ENCODE data around the gene ICA1.

ICA1 gene

DNA sequence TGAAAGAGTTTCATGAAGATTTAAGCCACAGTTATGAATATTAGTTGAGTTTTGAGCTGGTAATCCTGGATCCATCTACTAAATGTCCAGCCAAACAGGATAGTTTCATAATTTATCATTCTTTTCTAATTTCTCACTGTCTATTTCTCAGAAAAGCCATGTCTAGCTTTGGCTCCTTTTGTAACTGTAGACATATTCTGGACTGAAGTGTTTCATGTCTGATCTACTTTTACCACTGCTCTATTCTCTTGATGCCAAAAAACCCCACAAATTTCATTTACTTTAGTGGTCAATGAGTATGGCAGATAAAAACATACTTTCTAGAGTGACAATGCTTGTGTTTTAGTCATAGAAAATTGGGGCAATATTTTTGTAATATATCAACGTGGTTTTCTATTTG is 61.2 kb downstream of the ICA1 start:
- no peak for DNase-seq (ENCODE audit: low spot score)

DNA sequence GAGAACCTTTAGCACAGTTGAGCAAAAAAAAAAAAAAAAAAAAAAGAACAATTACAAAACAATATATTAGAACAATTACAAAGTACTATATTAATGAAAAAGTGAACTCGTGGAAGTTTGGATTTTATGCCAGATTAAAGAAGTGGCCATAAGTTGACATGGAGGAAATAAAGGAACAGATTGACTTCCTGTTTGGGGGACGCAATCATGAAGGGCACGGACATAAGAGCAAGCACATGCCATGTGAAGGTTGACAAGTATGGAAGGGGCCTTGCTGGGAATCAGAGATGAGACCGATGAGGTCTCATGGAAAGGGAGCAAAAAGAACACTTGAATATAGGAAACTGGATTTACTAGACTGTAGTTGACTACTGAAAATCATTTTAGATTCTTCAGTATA is 61.7 kb downstream of the ICA1 start:
- no peak for DNase-seq (ENCODE audit: low spot score)

DNA sequence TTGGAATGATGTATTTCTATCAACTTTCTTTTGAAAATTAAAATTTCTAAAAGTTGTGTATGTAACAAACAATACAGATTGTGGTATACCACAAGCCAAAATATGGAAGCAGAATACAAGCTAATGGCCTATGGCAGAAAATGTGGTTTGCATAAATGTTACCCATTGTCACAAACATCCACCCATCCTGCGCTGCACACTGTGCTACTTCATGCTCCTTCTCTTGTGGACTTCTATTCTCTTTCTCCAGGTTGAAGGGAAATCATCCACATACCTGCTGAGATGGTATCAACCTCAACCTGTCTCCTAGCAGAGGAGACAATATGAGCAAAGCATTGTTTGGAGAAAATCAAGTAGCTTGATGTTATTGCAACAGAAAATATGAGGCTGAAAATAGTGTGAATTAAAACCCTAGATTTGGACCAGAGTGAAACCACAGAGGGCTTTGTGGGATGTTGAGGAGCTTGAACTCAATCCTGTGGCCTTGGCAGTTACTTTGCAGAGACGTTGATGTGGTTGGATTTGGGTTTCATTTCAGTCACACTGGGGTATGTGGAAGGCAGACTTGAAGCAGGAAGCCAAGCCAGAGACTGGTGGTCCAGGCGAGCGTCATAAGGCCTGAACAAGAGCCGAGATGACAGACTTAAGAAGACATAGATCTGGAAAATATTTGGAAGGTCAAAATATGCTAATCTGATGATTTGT is 63.8 kb downstream of the ICA1 start:
- no peak for DNase-seq (ENCODE audit: low spot score)

DNA sequence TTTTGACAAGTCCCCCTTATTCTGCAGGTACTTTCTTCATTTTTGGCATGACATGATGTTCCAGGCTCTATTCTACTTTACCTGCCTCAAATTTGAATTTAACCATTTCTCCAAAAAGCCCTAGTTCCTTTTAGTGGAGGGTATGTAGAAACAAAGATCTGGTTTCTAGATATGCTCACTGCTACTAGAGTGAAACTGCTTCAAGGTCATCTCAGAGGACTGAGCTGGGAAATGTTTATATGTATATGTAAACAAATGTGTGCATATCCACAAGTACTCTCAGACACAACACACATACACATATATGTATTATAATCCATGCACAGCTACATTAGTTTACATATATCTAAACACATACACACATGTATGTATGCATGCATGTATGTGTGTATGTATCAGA is 69.1 kb downstream of the ICA1 start:
- DNase-seq (ENCODE audit: low spot score), result no peak

DNA sequence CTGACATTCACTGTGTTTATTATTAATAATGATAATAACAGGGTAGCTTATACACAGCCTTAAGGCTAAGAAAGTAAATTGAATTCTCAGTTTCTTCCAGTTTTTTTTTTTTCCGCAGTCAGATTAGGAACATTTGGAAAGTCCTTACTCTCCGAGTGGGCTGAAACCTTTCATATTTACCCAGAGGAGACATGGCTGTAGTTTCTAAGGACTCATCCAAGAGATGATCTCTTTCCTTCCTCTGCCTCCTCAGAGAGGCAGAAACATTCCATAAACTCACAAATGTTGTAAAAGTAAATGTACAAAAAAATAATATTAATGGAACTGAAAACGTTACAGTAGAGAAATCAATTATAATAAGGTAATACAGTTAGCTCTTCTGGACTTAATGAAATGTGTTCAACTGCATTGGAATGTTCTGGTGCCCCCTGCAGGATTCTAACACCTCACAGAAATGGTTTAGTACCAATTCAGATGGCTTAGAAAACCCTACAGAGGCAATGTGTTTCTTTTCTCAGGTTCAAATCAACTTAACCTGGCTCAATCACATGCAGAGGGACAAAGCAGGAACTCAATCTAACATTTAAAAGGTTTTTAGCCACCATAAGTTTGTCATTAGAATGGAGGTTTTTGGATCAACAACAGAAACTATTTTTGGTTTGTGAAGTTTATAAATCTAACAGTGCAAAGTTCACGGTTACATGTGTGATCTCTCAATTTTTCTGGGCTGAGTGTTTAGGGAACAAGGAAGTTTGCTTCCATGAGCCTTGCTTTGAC is 71.7 kb downstream of the ICA1 start:
- DNase-seq (ENCODE audit: low spot score), result peak; percentile 33

DNA sequence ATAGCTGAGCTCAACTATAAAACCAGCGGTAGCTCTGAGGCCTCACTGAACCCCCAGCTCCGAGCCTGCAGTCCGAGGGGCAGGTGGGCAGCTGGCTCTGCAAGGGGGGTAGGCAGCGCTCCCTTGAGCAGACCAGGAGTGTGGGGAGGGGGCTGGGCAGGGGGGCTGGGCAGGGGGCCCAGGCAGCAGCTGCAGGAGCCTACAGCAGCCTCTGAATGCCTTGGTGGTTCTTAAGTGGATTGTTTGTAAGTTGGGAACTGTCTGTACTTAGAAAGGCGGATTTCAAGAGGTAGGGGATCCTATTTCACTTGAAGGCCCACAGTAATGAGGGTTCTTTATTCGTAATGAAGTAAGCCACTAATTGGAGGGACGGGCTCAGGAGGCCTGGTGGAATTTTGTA is 72.3 kb downstream of the ICA1 start:
- no peak for DNase-seq (ENCODE audit: low spot score)

DNA sequence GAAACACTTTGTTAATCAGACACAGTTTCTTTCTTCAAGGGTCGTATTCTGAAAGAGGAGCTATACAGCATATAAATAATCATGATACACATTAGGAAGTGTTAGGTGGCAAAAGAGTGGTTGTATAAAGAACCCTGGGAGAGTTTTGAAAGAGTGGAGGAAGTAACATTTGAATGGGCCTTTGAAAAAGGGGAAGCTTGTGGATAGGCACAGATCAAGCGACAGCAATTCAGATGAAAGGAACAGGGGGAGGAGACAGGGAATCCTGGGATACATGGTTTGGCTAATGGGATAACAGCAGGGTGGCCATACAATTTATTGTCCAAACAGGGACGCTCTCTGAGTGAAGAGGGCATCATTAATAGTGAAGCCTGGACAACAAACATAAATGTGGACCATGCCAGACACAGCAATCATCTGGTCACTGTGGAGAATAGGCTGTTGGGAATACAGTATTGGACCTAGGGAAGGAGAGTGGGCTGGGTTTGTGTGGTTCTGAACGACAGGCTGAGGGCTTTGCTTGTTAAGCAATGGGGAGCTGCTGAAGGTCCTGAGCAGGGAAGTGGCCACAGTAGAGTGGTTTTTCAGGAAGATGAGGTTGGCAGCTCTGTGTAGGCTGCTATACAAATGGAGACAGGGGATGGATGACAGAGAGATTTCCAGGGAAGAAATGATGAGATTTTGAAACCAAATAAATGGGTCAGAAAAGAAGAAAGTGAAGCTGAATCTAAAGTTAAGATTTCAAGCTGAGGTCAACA is 75.9 kb downstream of the ICA1 start:
- DNase-seq (ENCODE audit: low spot score), result no peak

DNA sequence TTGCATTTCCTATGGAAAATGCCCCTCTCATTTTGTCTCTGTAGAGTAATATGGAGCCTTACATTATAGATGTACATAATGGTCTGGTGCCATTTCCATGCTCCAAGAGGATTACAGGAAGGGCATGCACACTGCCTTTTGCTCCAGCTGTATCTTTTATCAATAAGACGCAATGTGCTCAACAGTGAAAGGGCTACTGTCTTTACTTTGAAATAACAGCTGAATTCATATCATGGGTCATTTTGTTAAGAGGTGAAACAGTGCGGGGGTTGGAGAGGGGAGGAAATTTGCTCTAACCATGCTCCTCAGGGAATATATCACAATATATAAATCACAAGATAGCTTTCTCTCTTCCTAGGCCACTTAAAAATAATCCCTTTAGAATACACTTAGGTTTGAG is 77.7 kb downstream of the ICA1 start:
- DNase-seq (ENCODE audit: low spot score), result no peak

DNA sequence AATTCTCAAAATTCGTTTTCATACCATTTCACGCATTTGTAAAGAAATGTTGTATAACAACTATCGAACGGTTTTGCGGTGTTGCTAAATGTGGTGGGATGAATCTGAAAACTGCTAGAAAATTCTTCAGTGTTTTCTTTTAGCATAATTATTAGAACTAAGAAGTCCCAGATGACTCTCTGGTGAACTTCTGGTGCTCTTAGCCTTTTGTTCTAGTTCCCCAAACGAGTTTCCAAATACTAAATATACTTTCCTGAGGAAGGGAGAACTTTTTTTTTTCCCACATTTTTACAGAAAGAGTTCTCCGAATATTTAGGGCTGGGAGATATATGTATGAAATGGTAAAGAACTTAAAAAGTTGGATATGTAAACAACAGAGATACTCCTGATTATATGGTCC is 82.5 kb downstream of the ICA1 start:
- DNase-seq (ENCODE audit: low spot score), result no peak

DNA sequence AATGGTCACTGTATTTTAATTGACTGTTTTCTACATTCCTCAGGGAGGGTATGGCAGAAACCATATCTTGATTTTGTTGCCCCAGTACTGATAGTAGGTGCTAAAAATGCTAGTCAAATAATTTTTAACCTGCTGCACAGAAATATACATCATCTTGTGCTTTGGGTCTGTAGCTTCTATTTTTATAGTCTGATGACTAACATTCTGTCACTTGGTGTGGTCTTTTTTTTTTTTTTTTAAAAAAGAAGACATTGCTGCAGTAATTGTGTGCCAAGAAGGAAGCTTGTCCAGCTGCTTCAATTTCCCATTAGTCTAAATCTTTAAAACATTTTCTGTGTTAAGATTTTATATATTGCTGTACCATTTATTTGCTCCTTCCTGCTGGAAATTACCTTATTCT is 83.6 kb downstream of the ICA1 start:
- no peak for DNase-seq (ENCODE audit: low spot score)

DNA sequence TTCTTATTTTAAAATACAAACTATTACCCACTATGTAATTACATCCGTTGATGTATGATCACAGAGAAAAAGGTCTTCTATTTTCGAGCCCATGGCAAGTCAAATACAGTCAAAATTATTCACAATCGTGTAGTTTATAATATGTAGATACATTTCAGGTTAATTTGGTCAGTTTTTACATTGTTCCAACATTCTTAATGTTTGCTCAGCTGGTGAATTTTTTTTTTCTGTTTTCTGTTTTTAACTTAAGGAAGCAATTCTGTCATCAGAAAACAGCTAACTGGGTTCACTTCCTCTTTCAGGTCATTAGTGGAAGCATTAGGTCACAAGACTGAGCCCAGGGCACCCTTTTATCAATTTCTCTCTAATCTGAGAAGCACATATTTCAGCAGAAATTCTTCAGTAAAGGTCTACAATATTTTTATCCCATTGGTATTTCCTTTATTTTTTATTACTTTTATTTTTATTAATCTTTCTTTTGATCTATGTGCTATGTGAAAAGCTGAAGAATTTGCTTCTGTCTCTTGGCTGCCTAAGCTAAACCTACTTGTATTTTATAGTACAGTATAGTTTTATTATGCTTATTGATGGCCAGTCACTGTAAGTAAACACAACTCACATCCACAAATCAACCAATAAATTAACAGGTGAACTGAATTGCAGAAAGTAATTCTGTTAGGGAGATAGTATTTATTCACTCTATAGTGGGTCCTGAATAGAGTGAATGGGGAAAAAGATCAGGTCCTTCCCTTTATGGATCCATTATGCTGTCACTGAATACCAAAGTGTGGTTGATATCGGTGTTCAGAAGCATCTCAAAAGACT is 84.6 kb downstream of the ICA1 start:
- DNase-seq (ENCODE audit: low spot score), result no peak

DNA sequence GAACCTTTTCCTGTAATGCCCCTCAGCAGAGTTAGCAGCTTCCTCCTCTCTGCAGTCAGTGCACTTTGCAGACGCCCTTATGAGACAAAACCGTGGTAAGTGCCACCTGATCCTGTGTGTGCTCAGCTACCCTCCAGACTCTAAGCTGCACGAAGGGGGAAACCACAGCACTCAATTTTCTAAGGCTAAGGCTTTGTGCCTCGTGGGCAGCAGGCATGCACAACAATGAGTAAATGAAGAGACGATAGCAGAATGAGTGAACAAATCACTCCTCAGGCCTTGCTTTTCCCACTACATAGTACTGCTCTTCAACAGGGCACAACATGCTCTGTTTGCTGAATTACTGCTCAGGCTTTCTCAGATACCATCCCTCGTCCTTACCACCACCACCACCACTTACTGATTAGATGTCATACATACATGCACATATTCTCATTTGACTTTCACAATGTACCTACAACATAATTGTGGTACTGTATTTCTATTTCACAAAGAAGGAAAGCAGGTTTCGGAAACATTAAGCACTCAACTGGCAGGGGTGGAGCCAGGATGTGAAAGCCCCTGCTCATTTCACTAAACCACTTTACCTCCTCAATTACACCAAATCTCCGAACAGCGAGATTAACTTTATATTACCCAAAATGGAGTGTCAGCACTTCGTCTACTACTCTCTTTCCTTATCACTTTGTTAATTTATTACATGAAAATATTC is 85.4 kb downstream of the ICA1 start:
- no peak for DNase-seq (ENCODE audit: low spot score)

DNA sequence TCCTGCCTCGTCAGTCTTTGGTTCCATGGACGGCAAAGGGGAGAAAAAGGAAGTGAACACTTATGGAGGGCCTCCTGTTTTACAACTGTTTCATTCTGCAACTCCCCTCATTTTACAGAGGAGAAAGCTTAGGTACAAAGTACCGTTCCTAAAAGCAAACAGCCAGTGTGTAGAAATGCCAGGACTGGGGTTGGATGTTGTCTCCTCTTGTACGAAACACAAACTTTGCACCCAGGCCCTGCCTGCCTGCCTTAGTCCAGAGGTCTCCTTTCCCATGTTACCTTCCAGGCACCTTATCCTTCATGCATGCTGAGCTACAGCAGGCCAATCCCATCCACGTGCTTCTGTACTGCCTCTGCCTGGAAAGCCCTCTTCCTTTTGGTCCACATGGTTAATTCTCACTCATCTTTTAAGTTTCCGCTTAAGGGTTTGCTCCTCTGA is 86.0 kb downstream of the ICA1 start:
- DNase-seq (ENCODE audit: low spot score), result no peak

DNA sequence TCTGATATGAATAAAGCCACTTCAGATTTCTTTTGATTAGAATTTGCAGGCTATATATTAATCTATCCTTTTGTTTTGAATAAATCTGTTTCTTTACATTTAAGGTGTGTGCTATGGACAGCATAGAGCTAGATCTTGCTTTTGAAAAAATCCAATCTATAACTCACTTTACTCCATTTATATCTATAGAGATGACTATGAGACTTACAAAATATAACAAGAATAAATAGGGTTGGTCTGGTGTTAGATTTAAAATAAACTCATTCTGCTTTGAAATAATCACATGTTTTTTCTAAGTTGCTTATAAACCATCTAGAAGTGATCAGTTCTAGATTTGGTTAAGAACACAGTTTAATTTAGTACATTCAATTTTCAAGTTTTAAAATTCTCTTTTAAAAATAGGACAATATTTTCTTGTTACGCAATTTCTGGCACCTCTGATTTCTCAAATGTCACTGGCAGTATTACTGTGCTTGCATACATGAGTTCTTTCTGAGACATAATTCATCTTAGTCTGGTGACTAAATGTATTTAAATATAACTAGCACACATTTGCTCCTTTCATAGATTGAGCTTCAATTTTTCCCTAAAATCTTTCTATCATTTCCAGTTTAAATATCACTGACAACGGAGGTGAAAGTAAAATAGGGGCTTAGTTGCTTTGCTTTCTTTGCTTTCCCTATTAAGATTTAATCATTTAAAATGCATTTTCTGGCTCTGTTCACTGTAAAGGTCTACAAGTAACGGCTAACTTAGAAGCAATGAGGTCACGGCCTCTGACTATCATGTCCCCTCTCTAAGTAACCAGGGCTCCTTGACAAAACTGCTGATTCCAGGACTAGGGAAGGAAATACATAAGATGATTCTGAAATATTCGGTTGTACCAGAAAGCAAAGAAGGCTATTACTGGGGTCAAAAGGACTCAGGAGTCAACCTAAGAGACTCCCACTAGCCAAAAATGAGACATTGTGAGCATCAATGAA is 89.3 kb downstream of the ICA1 start:
- DNase-seq (ENCODE audit: low spot score), result no peak

DNA sequence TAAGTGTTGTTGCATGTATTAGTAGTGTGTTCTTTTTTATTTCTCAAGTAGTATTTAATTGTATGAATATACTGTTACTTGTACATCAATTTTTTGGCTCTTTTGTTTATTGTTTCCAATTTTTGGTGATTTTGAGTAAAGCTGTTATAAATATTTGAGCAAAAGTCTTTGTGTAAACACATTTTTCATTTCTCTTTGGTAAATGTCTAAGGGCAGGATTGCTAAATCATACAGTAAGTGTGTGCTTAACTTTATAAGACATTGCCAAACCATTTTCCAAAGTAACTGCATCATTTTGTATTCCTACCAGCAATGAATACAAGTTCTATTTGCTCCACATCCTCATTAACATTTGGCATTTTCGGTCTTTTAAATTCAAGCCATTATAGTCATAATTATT is 92.8 kb downstream of the ICA1 start:
- DNase-seq (ENCODE audit: low spot score), result no peak

DNA sequence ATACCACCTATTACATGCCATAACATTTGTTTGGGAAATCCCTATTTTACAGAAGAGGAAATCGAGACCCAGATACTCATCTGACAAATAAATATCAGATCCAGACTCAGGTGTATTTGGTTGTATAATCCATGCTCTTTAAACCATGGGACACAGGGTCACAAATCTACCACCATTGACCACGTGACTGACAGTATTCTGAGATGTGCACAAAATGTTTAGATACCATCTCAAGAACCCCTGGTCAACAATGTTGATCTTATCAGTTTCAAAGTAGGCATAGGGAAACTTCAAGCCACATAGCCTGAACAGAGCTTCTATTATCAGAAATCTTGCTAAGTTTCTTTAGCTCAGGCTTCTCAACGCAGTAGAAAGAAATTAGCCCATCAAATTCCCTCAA is 93.6 kb downstream of the ICA1 start:
- no peak for DNase-seq (ENCODE audit: low spot score)

DNA sequence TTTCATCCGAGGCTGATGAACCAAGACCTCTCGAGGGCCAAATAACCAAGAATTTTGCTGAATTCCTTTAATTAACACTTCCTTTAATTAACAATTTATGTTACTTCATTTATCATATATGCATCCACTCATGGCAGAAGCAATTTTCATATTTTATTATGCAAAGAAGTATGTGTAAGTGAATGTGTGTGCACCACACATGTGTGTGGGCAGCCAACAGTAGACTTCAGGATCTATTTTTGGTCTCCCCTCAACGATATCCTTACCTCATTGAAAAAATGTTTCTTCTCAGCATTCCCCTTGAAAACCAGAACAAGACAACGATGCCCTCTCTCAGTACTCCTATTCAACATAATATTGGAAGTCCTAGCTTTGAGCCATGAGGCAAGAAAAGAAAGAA is 96.8 kb downstream of the ICA1 start:
- no peak for DNase-seq (ENCODE audit: low spot score)

DNA sequence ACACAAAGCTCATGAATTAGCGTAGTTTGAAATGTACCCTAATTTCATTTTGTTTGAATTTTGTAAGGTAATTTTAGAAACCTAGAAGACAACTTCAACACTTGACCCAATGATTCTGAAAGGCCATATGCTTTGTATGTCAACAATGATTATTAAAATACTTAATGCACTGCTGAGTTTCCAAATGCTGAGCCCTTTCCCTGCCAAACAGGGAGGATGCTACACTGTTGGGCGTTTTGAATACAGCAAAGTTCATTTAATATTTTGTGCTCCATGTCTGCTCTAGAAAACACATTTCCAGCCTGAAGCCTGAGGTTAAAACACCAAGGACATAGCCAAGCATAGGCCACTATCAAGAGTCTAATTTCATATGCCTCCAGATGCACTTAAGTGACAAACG is 99.8 kb downstream of the ICA1 start:
- no peak for DNase-seq (ENCODE audit: low spot score)

DNA sequence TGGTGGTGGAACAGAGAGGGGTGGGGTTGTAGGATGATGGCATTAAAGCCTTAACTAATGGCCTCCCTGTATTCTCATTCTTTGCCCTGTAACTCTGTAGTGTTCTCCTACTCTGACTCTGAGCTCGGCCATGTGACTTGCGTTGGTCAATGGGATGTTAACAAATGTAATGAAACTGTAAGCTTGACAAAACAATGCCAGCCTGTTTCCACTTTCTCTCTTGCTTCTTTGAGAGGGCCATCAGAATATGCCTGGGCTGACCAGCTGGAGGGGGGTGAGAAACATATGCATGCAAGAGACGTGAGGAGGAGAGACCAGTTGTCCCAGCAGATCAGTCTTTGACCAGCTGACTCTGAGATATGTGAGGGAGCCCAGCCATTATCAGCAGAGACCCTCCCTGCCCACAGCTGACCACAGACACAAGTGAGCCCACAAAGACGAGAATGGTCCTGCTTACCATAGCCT is 100.6 kb downstream of the ICA1 start:
- no peak for DNase-seq (ENCODE audit: low spot score)

DNA sequence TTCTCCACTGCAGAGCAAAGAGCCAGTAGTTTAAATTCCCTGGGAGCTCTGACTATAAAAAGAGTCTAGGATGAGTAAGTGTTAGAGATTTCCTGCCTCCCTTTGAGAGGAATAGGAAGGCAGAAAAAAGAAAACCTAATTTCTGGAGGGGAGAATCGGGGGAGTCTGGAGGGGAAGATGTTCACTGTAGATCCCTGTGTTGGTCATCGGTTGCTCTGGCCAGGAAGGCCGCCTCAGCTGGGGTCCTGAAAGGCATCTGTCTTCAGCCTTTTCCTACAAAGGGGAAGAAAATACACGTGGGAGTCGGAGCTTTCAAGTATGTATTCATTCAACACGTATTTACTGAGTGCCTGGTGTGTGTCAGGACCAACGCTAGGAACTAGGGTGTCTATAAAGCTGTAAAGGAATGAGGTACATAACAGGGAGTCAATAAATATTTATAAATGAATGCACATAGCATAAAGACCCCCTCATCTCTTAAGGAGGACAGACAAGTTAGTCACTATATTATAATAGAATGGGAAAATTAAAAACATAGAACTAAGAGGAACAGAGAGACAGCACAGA is 101.1 kb downstream of the ICA1 start:
- no peak for DNase-seq (ENCODE audit: low spot score)

All from iPS-NIHi11 (cell line).